HG02852 (cell line): ENCODE results near the gene COL9A3.

Experiments used
- ATAC-seq: cut with Tn5 transposase; IDR thresholded peaks from one replicate; pipeline ENCODE4 v1.9.1; 2021; ENCODE audit warnings: mild to moderate bottlenecking, moderate library complexity; ENCODE audit not compliant: unreplicated experiment

The COL9A3 gene

DNA sequence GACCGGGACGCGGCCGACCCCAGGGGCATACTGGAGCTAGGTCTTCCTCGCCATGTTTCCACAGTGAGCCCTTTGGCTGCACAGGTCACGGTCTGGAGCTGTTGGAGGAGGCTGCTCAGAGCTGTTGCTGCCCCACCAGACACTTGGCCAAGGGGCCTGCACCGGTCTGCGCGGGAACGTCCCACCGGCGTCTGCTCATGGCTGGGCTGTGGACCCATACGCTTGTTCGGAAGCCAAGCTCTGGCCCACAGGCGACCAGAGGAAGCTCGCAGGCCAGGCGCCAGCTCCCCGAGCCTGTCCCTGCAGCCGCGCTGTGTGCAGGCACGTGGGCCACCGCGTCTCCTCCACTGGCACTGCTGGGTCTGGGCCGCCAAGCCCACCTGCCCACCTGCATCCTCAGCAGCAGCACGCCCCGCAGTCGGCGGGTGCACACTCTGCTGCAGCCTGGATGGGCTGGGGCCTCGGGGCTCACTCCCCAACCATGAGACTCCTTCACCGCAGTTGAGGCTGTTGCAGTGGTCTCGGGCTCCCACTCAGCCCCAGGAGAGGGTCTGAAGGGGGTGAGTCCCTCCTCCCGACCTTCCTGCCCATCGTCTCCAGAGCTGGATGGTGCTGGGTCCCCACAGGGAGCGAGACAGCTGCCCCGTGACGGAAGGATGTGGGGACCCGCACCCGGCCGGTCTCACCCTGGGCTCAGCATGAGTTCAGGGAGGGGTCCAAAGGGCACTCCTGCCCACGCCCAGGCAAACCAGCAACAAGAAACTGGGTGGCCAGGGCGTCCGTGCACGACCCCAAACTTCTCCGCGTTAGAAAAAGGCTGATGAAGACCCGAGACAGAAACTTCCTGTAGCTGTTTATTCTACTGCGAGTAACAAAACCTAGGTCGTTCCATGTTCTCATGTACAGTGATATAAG lies 60.3 kb downstream of the COL9A3 start:
- no peak for ATAC-seq

DNA sequence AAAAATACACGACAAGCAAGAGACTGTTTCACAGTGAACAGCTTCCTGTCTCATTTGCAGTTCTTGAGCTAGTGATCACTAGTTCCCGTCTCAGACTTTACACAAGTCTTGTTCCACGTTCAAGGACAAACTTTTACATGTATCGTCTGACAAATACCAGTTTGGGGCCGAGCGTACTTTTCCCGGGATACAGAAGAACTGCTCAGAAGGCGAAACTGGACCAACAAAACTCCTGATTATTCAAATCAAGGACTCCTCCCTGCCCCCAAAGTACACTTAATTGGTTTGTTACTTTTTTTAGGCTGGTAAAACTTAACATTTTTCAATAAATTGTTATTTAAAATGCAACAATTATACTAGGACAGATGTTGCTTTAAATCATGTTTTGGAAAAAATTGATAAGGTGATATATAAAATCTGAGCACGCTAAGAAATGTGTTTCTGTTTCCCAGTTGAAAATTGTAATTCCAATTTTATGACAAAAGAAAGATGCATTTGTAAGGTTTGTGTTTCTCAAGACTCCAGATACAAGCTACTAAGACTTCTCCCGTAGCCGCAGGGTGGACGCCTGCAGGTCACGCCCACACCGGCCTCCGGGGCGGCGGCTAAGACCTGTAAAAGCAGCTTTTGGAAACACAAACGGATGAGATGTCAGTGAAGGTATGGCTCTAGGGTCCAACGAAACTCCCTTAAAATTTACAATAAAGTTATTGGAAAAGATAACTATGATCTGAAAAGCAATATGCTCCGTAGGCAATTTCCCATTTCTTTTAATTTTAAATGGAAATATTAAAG lies 61.6 kb downstream of the COL9A3 start:
- ATAC-seq, result no peak

- ATAC-seq, result no peak
Measured at GRCh38 chr20:62879275-62880146, 62.7 kb downstream of the COL9A3 start.

DNA sequence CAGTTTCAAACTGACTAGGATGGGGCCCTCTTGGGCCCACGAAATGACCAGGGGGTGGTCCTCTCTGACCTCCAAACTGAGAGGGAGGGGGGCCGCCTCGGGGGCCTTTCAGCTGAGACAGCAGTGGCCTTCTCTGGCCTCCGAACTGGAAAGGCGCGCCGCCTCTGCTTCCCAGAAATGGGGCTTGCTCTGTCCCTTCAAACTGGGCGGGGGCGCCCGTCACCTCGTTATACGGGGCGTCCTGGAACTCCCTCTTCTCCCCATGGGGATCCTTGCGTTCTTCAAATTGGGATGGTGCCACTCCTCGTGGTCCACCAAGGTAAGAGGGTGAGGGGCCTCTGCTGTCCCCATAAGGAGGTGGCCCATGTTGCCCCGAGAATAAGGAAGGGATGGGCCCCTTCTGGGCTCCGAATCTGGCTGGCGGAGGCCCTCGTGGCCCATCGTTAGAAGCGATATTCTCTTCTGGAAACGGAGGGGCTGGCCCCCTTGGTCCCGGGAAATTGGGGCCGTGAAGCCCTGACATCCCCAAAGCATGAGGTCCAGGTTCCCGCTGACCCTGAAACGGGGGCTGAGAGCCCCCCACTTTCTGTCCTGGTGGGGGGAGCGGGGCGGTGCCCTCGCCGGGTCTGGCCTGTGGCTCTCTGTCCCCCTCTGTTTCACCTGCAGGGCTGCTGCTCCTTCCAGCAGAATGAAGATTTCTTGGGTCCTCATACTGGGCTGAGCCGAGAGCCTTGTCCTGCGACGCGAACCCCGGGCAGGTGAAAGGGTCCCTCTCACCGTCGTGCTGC lies 63.5 kb downstream of the COL9A3 start:
- no peak for ATAC-seq

DNA sequence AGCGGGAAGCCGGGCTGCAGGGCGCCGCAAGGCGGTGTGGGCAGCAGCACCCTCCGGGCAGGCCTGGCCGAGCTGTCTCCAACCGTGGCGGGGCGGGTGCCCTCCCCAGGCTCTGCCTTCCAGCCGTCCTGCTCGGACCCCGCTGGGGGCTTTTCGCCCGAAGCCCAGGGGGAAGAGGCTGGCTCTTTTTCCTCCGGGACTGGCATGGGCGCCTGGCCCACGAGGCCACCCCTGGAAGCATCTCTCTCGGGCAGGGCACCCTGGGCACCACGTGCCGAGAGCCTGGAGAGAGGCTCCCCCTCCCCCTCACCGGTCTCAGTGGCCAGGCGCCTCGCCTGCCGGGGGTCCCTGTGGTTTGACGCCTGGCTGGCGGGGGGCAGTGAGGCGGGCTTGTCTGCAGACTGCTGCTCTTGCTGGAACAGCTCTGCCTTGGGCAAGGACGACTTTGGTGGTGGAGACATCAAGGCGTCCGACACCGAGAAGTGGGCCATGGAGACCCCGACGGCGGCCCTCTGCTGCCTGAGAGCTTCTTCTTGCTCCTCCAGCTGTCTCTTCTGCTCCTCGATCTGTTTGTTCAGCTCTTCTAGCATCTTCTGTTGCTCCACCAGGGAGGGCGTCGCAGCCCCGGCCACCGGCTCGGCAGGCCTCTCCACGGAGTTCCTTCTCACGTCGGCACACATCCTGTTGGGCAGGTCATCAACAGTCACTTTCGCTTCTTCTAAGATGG lies 64.2 kb downstream of the COL9A3 start:
- no peak for ATAC-seq

- ATAC-seq, result no peak
Measured at GRCh38 chr20:62881662-62882395, 65.0 kb downstream of the COL9A3 start.

GRCh38 chr20:62882426-62882825 lies 65.6 kb downstream of the COL9A3 start:
- ATAC-seq, result no peak

DNA sequence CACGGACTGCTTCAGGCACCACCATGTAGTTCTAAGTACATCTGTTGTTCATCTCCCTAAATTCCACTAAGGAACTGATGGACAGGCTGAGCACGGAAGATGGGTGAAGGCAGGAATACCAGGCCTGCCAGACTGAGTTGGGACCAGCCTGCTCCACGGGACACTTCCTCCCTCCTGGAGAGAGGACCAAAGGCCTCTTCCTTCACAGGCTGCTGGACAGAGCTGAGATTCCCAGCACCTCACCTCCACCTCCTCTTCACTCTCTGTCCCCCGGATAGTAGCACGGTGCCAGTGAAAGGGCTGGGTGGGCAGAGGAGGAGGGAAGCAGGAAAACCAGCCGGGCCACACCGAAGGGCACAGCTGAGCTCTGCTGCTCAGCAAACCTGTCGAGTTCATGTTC lies 67.7 kb downstream of the COL9A3 start:
- no peak for ATAC-seq

- ATAC-seq, result no peak
Measured at GRCh38 chr20:62885046-62885895, 68.4 kb downstream of the COL9A3 start.

DNA sequence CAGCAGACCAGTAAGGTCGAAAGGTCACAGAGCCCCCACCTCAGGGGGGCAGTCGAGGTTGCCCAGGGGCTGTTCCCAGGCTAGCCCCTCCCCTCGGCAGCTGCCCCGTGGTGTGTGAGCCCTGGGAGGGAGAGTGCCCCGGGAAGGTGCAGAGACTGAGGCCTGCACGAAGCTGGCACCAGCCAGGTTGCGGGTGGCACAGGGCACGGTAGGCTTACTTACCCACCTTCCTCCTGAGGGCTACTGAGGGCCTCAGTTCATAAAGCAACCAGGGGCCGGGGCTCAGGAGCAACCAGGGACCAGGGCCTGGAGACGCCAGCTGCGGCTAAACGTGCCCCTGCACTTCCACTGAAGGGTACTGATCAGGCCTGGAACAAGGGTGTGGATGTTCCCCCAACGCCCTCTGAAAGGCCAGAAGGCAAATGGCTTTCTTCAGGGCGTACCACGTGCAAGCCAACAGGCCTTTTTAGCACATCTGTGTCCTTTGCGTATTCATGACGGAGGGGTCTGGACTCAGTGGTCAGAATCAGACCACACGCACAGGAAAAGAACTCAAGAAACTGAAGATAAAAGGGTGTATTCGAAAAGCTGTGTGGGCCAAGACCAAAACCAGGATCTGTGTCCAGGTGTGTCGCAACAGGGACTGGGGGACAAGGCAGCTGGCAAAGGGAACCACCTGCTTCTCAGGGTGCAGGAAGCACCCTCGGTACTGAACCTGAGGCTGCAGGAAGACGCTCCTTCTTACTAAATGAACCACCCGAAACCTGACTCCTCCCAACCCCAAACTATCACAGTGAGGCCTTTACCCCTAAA lies 69.3 kb downstream of the COL9A3 start:
- ATAC-seq, result no peak

DNA sequence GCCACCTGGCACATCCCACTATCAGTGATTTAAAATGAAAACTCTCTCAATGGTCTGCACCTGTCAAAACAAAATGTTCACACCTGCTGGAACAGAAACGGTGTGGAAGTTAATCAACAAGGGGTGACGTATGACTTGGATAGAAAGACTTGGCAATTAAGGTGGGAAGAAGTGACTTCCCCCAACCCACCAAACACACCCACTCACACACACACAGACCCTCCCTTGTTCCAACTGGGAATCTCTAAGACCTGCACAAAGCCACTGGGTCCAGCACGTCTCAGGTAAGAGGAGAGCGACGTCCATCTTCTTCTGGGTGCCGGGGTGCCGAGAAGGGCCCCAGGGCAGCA lies 69.8 kb downstream of the COL9A3 start:
- ATAC-seq, result no peak

DNA sequence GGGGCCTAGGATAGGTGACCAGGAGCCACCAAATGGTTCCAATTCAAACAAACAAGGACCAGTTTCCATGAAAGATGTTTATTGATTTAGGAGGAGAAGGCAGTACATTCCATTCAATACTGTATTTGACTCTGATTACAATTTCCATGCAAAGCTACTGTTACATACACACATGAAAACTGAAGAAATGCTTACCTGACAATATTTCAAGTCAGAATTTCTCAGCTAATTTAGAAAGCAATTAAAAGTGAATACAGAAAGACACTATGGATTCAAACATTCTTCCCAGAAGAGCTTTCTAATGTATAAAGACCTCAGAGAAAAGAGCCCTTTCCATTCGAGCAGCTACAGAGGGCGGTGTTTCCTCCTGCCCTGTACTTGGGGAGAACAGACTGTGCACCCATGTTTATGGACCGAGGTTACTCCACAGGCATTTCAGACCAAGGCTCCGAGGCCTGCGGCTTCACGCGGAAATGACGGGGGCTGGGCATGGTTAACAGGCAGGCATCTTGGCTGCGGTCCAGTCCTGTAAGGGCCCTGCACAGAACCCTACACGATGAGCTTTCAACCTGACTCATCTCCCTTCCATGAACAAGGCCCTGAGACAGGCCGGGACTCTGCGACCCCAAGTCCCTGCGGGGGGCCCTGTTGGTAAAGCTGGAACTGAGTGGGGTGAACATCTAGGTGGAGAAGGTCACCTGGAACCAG lies 70.5 kb downstream of the COL9A3 start:
- no peak for ATAC-seq

GRCh38 chr20:62887860-62888239 lies 71.0 kb downstream of the COL9A3 start:
- no peak for ATAC-seq

DNA sequence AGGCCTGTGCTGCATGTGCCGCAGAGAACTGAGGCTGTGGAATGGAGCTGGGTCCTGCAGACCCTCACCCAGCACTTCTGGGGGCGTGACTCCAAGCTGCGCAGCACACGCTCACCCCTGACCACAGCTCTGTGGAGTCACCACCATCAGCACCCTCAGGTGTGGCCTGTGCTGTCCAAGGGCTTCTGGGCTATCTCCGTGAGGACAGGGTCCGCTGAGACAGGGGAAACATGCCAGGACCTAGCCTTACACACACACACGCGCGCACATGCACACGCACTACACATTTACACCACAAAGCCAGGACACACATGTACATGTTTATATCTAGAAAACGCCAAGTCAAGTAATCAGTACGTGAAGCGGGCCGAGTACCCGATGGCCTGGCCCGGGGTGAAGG lies 71.6 kb downstream of the COL9A3 start:
- no peak for ATAC-seq

DNA sequence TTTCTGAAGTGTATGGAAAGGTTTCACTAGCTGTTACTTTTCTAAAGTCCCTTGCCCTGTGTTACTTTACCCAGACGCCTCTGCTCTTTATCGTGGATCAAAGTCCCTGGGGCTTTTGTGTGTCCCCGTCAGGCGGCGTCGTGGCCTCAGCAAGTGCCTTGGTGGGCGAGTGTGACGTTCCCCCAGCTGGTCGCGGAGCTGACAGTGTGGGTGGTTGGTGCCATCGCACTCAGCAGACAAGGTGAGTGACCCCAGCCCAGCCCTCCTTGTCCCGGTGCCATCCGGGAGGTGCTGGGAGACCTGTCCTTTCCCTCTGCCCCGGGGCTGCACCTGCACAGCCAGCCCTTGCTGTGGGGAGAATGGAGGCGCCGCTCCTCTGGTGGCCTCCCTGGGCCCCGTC lies 72.1 kb downstream of the COL9A3 start:
- no peak for ATAC-seq

DNA sequence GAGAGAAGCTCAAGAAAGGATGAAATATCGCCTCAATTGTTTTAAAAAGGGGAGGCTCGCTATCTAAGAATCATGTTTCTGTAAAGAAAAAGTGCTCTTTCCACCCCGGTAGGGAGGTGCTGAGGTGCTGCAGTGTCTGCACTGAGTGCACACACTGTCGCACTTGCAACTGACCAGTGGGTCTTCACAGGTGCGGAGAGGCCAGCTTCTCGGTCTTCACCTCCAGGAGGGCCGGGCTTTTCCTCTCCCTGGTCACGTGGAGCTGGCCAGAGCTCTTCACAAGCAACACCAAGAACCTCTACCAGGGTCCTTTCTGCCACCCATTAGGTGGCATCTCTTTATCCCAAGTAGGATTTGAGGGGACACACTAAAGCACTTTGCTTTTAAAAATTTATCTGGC lies 72.6 kb downstream of the COL9A3 start:
- ATAC-seq, result no peak

DNA sequence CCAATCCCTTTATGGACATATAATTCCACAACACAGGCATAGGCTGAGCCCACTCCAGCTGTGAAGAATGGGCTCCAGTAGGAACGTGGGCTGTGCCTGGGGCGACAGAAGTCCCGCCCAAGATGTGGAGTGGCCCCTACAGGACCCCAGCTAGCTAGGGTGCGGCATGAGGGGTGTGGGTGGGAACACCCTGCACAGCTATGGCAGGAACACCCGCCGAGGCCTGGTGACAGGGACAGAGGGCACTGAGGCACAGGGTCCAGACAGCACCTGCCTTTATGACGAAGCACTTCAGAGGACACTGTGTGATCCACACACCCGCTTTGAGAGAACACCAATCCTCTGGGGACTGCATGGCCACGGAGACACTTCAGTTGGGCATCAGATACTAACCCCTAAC lies 73.0 kb downstream of the COL9A3 start:
- ATAC-seq, result no peak
